Omental fat pad (tissue), 4 donors: ENCODE measurements around the gene ATRNL1. TPM values are rescaled to one million over a fixed set of nuclear protein-coding genes. Genes with fewer than 3 reads are reported as not detected.

Experiments
- ATAC-seq: fragments of 150-250 bp; one replicate; pipeline ENCODE4 v1.9.1; 2016; ENCODE audit warnings: mild to moderate bottlenecking, moderate library complexity; ENCODE audit not compliant: low FRiP score
- DNase-seq: peaks from one replicate; pipeline ENCODE4 v3.0.0-alpha.2; 2019; ENCODE audit warnings: low spot score
- CTCF ChIP-seq, 3 donors: fragments of 450-650 bp; IDR thresholded peaks; one replicate each; pipeline ENCODE4 v1.5.1; 2016 to 2017; ENCODE audit warnings: antibody characterized with exemption in 3 of 3, mild to moderate bottlenecking in 3 of 3, moderate library complexity in 2 of 3
- total RNA-seq, 4 donors: library from RNA; depleted of rRNA; stranded (reverse); fragments of >200 nt; gene quantifications; one replicate each; pipeline ENCODE4 v1.1.0, GENCODE V29; 2016

Gene ATRNL1
- total RNA-seq, 4 donors from 2014 or later = 2.5 to 19.0 (median 4.6) TPM

DNA sequence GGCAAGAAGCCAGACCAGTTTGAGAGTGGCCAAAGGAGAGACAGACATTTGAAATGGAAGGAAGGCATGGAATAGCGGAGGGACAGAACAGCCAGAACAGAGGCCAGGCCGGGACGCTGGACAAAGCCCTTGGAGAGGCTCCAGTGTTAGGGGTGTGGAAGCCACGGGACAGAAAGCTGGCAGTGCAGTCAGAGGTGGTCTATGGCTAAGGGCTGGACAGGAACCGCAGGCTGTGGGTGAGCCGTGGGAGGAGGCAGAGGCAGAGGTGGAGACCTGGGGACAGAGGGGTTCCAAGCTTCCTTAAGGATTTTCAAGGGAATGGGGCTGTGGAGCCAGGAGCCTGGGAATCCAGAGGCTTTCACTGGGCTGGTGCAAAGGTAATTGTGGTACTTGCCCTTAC, 878.8 kb downstream of the ATRNL1 start:
- TF ChIP-seq CTCF (IDR thresholded peaks at IDR 0.05) = no peak
- ATAC-seq (no peak), DNase-seq (no peak)

- TF ChIP-seq CTCF (IDR thresholded peaks at IDR 0.05) = no peak
- ATAC-seq (no peak), DNase-seq (no peak)
Observed at GRCh38 chr10:115972426-115972825, 879.3 kb downstream of the ATRNL1 start.

DNA sequence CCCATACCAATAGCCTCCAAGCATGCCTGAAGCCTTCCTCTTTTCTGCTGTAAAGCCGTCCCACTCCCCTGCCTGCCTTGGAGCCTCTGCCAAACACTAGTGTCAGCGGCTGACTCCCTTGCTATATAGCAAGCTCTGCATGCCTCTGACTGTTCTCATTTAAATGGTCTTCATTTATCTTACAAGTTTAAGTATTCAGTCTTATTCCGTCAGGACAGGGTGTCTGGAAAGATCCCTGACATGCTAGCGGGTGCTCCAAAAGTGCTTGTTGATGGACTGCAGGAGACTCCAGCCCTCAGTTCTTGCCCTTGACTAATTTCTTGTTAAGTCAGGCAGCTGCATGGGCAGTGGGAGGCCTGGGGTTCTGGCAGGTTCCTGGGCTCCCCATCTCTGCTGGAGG, 881.2 kb downstream of the ATRNL1 start:
- no peak for DNase-seq
- no peak for TF ChIP-seq CTCF (IDR thresholded peaks at IDR 0.05)
- ATAC-seq = no peak

- DNase-seq (no peak), ATAC-seq (no peak)
- TF ChIP-seq CTCF (IDR thresholded peaks at IDR 0.05) = no peak
Observed at GRCh38 chr10:115974816-115975430, 881.8 kb downstream of the ATRNL1 start.

GRCh38 chr10:115975506-115975905, 882.3 kb downstream of the ATRNL1 start:
- TF ChIP-seq CTCF (IDR thresholded peaks at IDR 0.05) = no peak
- ATAC-seq (no peak), DNase-seq (no peak)

GRCh38 chr10:115976342-115976741, 883.2 kb downstream of the ATRNL1 start:
- DNase-seq (no peak), ATAC-seq (no peak)
- no peak for TF ChIP-seq CTCF (IDR thresholded peaks at IDR 0.05)

DNA sequence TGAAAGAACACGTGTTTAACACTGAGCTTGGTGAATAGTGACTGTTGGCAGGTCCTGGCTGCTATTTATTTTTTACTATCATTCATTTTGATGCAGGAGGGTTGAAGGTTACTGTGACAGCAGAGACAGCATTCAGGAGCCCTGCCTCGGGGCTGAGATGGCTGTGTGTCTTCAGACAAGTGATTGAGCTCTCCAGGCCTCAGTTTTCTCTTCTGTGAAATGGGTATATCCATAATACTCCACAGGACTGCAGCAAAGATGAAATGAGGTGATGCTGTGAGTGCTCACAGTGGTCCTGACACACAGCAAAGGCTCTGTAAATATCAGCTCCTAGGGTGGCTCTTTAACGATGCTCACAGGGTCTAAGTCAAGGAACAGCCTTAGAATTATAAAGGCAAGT, 884.7 kb downstream of the ATRNL1 start:
- TF ChIP-seq CTCF (IDR thresholded peaks at IDR 0.05) = no peak
- DNase-seq = no peak
- ATAC-seq = no peak
